OCI-LY3 (cell line): Measurements from ENCODE around the gene OR14C36.
"Not testable (repeated sequence)": the region's sequence is repeated elsewhere in the genome, so short reads cannot be mapped to it uniquely, and the experiment has no call there.

Source experiments
- EZH2phosphoT487 ChIP-seq: fragments of 200-600 bp; shearing (Covaris generic); IDR thresholded peaks from 2 replicates; pipeline ENCODE4 v1.6.1; 2018; ENCODE audit warnings: antibody characterized with exemption, mixed run types, low read depth
- TF ChIP-seq, protein P1 (sequence below): fragments of 200-600, 300-600 bp; sonication (generic); IDR thresholded peaks from 2 replicates; pipeline ENCODE4 v1.5.1; 2014; ENCODE audit warnings: antibody characterized with exemption, low read length, low read depth

GRCh38 chr1:248306740-248307139, 41.8 kb upstream of the OR14C36 start:
- TF ChIP-seq, protein P1, sequence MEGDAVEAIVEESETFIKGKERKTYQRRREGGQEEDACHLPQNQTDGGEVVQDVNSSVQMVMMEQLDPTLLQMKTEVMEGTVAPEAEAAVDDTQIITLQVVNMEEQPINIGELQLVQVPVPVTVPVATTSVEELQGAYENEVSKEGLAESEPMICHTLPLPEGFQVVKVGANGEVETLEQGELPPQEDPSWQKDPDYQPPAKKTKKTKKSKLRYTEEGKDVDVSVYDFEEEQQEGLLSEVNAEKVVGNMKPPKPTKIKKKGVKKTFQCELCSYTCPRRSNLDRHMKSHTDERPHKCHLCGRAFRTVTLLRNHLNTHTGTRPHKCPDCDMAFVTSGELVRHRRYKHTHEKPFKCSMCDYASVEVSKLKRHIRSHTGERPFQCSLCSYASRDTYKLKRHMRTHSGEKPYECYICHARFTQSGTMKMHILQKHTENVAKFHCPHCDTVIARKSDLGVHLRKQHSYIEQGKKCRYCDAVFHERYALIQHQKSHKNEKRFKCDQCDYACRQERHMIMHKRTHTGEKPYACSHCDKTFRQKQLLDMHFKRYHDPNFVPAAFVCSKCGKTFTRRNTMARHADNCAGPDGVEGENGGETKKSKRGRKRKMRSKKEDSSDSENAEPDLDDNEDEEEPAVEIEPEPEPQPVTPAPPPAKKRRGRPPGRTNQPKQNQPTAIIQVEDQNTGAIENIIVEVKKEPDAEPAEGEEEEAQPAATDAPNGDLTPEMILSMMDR = not testable (repeated sequence)
- not testable (repeated sequence) for TF ChIP-seq EZH2phosphoT487
